Measurements from ENCODE around the gene WAS.
A peak's percentile ranks its signal among the peaks of the same experiment; 100 is the strongest.

Gene WAS

GRCh38 chrX:48696909-48697727 is 13.5 kb downstream of the WAS start:
- peak overlapping the region; percentile 58 for H3K4me3 ChIP-seq (ENCODE audit: low read length)
- DNase-seq (ENCODE audit: low read depth) = no peak
- TF ChIP-seq CTCF (IDR thresholded peaks at IDR 0.05; ENCODE audit: insufficient read depth, low read depth, low read length, missing control alignments) = no peak

- DNase-seq (ENCODE audit: low read depth) = no peak
- no peak for TF ChIP-seq CTCF (IDR thresholded peaks at IDR 0.05; ENCODE audit: insufficient read depth, low read depth, low read length, missing control alignments)
- no peak overlapping the region for H3K4me3 ChIP-seq (ENCODE audit: low read length)
These were observed 14.7 kb downstream of the WAS start for GRCh38 chrX:48698306-48698705.

GRCh38 chrX:48700246-48700645 is 16.6 kb downstream of the WAS start:
- no peak overlapping the region for H3K4me3 ChIP-seq (ENCODE audit: low read length)
- no peak for DNase-seq (ENCODE audit: low read depth)
- TF ChIP-seq CTCF (IDR thresholded peaks at IDR 0.05; ENCODE audit: insufficient read depth, low read depth, low read length, missing control alignments) = no peak

- DNase-seq (ENCODE audit: low read depth) = no peak
- TF ChIP-seq CTCF (IDR thresholded peaks at IDR 0.05; ENCODE audit: insufficient read depth, low read depth, low read length, missing control alignments) = no peak
- no peak overlapping the region for H3K4me3 ChIP-seq (ENCODE audit: low read length)
These were observed 17.5 kb downstream of the WAS start for GRCh38 chrX:48700951-48701653.

GRCh38 chrX:48702032-48702431 is 18.4 kb downstream of the WAS start:
- DNase-seq (ENCODE audit: low read depth) = no peak
- no peak overlapping the region for H3K4me3 ChIP-seq (ENCODE audit: low read length)
- no peak for TF ChIP-seq CTCF (IDR thresholded peaks at IDR 0.05; ENCODE audit: insufficient read depth, low read depth, low read length, missing control alignments)

- H3K4me3 ChIP-seq (ENCODE audit: low read length) = no peak overlapping the region
- no peak for DNase-seq (ENCODE audit: low read depth)
- no peak for TF ChIP-seq CTCF (IDR thresholded peaks at IDR 0.05; ENCODE audit: insufficient read depth, low read depth, low read length, missing control alignments)
These were observed 19.1 kb downstream of the WAS start for GRCh38 chrX:48702716-48703115.

Data from epithelial cell of esophagus (primary cell).